Neural progenitor cell (in vitro differentiated cells): ENCODE results near the gene PRUNE2.

Experiments
- CTCF ChIP-seq: fragments of 200-600 bp; sonication (generic); IDR thresholded peaks from 2 replicates; pipeline ENCODE4 v1.5.1; 2017; ENCODE audit warnings: antibody characterized with exemption, mild to moderate bottlenecking
- EZH2 ChIP-seq: fragments of 200-600 bp; sonication (generic); IDR thresholded peaks from 2 replicates; pipeline ENCODE4 v1.6.1; 2017; ENCODE audit warnings: antibody characterized with exemption, mild to moderate bottlenecking, moderate library complexity
- EZH2phosphoT487 ChIP-seq: fragments of 200-600 bp; sonication (generic); IDR thresholded peaks from 2 replicates; pipeline ENCODE4 v1.6.1; 2017; ENCODE audit warnings: antibody characterized with exemption

GRCh38 chr9:76800901-76801300 is 105.0 kb downstream of the PRUNE2 start:
- no peak for TF ChIP-seq EZH2phosphoT487
- TF ChIP-seq CTCF, result no peak
- no peak for TF ChIP-seq EZH2
